ENCODE data around the gene ADAMTSL2.

DNA sequence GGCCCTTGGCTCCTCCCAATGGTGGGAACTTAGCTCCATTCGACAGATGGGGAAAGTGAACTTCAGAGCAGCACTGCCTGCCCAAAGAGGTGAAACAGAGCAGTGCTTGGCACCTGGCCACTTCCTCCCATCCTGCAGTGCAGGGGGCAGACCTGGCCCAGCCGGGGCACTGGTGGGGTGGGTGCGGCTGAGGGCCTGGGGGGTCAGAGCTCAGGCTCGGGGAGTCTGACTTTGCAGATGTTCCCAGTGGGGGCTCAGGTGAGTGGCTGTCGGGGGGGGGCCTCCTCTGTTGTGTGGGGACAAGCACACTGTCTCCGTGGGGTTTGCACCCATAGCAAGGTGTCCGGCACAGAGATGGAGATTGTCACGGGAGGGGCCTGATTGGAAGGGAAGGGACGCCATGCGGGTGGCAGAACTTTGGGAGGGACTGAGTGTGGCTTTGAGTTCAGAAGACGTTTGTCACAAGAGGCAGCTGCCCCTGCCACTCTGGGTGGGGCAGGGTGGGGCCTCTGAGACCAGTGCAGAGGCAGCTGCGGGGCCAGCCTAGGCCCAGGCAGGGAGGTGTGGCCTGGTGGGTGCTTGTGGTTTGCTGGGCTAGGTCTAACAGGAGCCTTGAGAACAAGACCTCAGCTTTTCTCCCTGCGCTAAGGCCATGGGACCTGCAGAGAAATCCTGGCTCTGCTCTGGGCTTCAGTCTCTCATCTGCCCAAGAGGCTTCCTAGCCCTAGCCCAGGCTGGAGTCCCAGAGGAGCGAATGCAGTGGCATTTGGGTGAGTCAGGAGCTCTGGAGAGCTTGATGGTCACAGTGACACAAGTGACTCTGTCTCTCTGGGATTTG is 12.2 kb upstream of the ADAMTSL2 start:
- TF ChIP-seq, protein P1, sequence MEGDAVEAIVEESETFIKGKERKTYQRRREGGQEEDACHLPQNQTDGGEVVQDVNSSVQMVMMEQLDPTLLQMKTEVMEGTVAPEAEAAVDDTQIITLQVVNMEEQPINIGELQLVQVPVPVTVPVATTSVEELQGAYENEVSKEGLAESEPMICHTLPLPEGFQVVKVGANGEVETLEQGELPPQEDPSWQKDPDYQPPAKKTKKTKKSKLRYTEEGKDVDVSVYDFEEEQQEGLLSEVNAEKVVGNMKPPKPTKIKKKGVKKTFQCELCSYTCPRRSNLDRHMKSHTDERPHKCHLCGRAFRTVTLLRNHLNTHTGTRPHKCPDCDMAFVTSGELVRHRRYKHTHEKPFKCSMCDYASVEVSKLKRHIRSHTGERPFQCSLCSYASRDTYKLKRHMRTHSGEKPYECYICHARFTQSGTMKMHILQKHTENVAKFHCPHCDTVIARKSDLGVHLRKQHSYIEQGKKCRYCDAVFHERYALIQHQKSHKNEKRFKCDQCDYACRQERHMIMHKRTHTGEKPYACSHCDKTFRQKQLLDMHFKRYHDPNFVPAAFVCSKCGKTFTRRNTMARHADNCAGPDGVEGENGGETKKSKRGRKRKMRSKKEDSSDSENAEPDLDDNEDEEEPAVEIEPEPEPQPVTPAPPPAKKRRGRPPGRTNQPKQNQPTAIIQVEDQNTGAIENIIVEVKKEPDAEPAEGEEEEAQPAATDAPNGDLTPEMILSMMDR (IDR thresholded peaks at IDR 0.05): no peak
- TF ChIP-seq, protein P2, sequence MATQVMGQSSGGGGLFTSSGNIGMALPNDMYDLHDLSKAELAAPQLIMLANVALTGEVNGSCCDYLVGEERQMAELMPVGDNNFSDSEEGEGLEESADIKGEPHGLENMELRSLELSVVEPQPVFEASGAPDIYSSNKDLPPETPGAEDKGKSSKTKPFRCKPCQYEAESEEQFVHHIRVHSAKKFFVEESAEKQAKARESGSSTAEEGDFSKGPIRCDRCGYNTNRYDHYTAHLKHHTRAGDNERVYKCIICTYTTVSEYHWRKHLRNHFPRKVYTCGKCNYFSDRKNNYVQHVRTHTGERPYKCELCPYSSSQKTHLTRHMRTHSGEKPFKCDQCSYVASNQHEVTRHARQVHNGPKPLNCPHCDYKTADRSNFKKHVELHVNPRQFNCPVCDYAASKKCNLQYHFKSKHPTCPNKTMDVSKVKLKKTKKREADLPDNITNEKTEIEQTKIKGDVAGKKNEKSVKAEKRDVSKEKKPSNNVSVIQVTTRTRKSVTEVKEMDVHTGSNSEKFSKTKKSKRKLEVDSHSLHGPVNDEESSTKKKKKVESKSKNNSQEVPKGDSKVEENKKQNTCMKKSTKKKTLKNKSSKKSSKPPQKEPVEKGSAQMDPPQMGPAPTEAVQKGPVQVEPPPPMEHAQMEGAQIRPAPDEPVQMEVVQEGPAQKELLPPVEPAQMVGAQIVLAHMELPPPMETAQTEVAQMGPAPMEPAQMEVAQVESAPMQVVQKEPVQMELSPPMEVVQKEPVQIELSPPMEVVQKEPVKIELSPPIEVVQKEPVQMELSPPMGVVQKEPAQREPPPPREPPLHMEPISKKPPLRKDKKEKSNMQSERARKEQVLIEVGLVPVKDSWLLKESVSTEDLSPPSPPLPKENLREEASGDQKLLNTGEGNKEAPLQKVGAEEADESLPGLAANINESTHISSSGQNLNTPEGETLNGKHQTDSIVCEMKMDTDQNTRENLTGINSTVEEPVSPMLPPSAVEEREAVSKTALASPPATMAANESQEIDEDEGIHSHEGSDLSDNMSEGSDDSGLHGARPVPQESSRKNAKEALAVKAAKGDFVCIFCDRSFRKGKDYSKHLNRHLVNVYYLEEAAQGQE (IDR thresholded peaks at IDR 0.05): no peak
- TF ChIP-seq SMC3 (IDR thresholded peaks at IDR 0.05): no peak
- TF ChIP-seq POLR2A (IDR thresholded peaks at IDR 0.05; ENCODE audit: low read length): no peak
- no peak for TF ChIP-seq FOSL2 (IDR thresholded peaks at IDR 0.05)
- TF ChIP-seq FOSL2 (CRISPR knock-in tag; IDR thresholded peaks at IDR 0.05): no peak
- no peak for TF ChIP-seq HDAC2 (IDR thresholded peaks at IDR 0.05)
- TF ChIP-seq EP300 (IDR thresholded peaks at IDR 0.05): no peak
- no peak for TF ChIP-seq BHLHE40 (IDR thresholded peaks at IDR 0.05; ENCODE audit: low read depth, low read length)
- no peak for TF ChIP-seq POLR2AphosphoS2 (conservative IDR thresholded peaks at IDR 0.05; ENCODE audit: low read length)
